Skeletal muscle satellite cell (primary cell): ENCODE data around the gene TUG1.
A peak's percentile ranks its signal among the peaks of the same experiment; 100 is the strongest.

Source experiments
- H3K27me3 ChIP-seq: 2 replicates; pipeline ENCODE4 v1.7.0; 2013; ENCODE audit warnings: low read length; ENCODE audit not compliant: control insufficient read depth, insufficient read depth
- H3K36me3 ChIP-seq: 2 replicates; pipeline ENCODE4 v1.7.0; 2013; ENCODE audit warnings: mild to moderate bottlenecking, control low read depth, low read length; ENCODE audit not compliant: insufficient read depth
- H3K4me1 ChIP-seq: 2 replicates; pipeline ENCODE4 v1.7.0; 2013; ENCODE audit warnings: low read length; ENCODE audit not compliant: control insufficient read depth, insufficient read depth
- H3K4me2 ChIP-seq: 2 replicates; pipeline ENCODE4 v1.7.0; 2013; ENCODE audit warnings: mild to moderate bottlenecking, low read length
- H3K4me3 ChIP-seq: 2 replicates; pipeline ENCODE4 v1.7.0; 2013; ENCODE audit warnings: low read length
- H3K9ac ChIP-seq: 2 replicates; pipeline ENCODE4 v1.7.0; 2013; ENCODE audit warnings: mild to moderate bottlenecking, low read depth, low read length, moderate library complexity
- H3K9me3 ChIP-seq: replicated peaks from 2 replicates; pipeline ENCODE4 v1.7.0; 2013; ENCODE audit warnings: mild to moderate bottlenecking, control low read depth, low read length

Gene TUG1

DNA sequence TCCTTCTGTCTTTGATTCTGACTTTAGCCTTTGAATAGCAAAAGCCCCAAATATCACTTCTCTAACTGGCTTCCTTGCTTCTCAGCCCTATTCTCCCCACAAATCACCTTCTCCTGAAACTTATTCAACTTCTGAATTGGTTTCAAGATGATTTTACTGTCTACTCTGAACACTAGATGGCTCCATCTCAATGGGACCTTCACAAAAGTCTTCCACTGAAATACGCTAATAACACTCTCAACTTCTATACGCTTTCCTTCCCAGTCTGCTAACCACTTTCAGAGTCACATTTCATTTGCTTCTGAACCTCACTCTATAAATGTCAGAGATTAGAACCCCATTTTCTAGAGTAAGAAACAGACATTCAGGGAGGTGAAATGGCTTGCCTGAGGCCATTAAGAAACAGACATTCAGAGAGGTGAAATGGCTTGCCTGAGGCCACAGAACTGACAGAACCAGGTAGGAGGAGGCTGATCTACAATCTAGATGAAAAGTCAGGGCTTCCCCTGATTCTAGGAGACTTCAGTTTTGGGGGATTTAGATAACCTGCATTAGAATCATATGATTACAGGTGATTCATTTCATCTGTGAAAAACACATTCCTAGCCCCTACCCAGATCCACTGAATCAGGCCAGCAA, 21.1 kb upstream of the TUG1 start:
- H3K4me1 ChIP-seq: no peaks in the 10 kb centered on the region
- H3K36me3 ChIP-seq: peaks cover 76% of the 10 kb centered on the region
- no peaks in the 10 kb centered on the region for H3K27me3 ChIP-seq
- H3K9me3 ChIP-seq: no peaks in the 10 kb centered on the region
- no peak overlapping the region for H3K4me3 ChIP-seq
- no peak overlapping the region for H3K9ac ChIP-seq
- H3K4me2 ChIP-seq: no peak overlapping the region

- H3K27me3 ChIP-seq: no peaks in the 10 kb centered on the region
- H3K4me3 ChIP-seq: no peak overlapping the region
- H3K9me3 ChIP-seq: no peaks in the 10 kb centered on the region
- H3K4me2 ChIP-seq: no peak overlapping the region
- H3K4me1 ChIP-seq: no peaks in the 10 kb centered on the region
- H3K9ac ChIP-seq: no peak overlapping the region
- H3K36me3 ChIP-seq: peaks cover 70% of the 10 kb centered on the region
Measured at GRCh38 chr22:30948930-30949342, 20.1 kb upstream of the TUG1 start.

- Histone ChIP-seq H3K36me3 (peaks cover 62% of the 10 kb centered on the region), H3K9ac (no peak overlapping the region), H3K9me3 (no peaks in the 10 kb centered on the region), H3K4me1 (no peaks in the 10 kb centered on the region), H3K27me3 (no peaks in the 10 kb centered on the region), H3K4me3 (no peak overlapping the region), H3K4me2 (no peak overlapping the region)
Measured at GRCh38 chr22:30949934-30950660, 19.0 kb upstream of the TUG1 start.

DNA sequence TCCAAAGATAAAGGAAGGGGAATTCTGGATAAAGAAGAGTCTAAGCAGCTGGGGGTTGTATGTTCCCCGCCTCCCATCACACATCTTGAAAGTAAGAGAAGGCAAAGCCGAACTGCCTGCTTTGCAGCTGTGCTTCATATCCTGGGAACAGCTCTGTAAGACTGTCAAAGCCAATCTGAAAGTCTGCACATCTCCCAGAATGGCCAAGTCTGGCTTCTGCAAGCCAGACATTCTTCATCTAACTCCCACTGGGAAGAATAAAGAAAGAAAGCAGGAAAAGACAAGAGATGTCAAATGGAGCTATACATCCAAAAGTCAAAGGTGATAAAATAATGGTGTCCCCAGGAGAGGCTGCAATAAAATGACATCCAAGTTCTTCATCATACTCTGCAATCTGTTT, 15.9 kb upstream of the TUG1 start:
- Histone ChIP-seq H3K4me3 (no peak overlapping the region), H3K9me3 (no peaks in the 10 kb centered on the region), H3K9ac (no peak overlapping the region), H3K4me1 (no peaks in the 10 kb centered on the region), H3K36me3 (peaks cover 42% of the 10 kb centered on the region), H3K4me2 (no peak overlapping the region), H3K27me3 (no peaks in the 10 kb centered on the region)

GRCh38 chr22:30955153-30955552, 13.9 kb upstream of the TUG1 start:
- H3K27me3 ChIP-seq: no peaks in the 10 kb centered on the region
- H3K9me3 ChIP-seq: no peaks in the 10 kb centered on the region
- no peak overlapping the region for H3K9ac ChIP-seq
- no peak overlapping the region for H3K4me2 ChIP-seq
- no peaks in the 10 kb centered on the region for H3K4me1 ChIP-seq
- peaks cover 27% of the 10 kb centered on the region for H3K36me3 ChIP-seq
- no peak overlapping the region for H3K4me3 ChIP-seq

DNA sequence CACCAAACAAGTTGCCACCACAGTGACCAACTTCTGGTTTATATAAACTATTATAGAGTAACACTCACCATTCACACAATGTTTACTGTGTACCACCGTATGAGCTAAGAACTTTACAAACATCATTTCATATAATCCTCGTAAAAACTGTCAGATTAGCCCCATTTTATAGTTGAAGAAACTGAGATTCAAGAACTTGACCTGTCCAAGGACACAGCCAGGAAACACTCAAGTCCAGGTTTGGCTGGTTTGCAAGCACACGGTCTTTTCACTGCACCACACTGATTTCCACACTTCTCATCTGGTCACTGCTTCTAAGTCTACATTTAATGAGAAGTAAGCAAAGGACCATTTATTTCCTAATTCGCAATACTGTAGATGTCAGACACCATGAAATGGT, 4.2 kb upstream of the TUG1 start:
- Histone ChIP-seq H3K9me3 (no peaks in the 10 kb centered on the region), H3K9ac (no peak overlapping the region), H3K4me2 (no peak overlapping the region), H3K4me1 (peaks cover 6% of the 10 kb centered on the region), H3K4me3 (no peak overlapping the region), H3K36me3 (peaks cover 4% of the 10 kb centered on the region), H3K27me3 (no peaks in the 10 kb centered on the region)

- Histone ChIP-seq H3K36me3 (peaks cover 28% of the 10 kb centered on the region), H3K4me3 (peak within 1 kb of the TSS; percentile 86), H3K27me3 (no peaks in the 10 kb centered on the region), H3K4me1 (peaks cover 23% of the 10 kb centered on the region), H3K4me2 (peak within 1 kb of the TSS; percentile 89), H3K9me3 (no peaks in the 10 kb centered on the region), H3K9ac (peak within 1 kb of the TSS; percentile 95)
Measured at GRCh38 chr22:30968015-30968923, 796 bp upstream of the TUG1 start, which contains the start of gene MORC2. MORC2 (minus strand) TSS chr22:30968774; CDS start chr22:30967889, 885 bp downstream.

GRCh38 chr22:30969532-30970355, 679 bp downstream of the TUG1 start:
- H3K36me3 ChIP-seq: peaks cover 43% of the 10 kb centered on the region
- peak overlapping the region; percentile 86 for H3K4me3 ChIP-seq
- H3K9me3 ChIP-seq: no peaks in the 10 kb centered on the region

DNA sequence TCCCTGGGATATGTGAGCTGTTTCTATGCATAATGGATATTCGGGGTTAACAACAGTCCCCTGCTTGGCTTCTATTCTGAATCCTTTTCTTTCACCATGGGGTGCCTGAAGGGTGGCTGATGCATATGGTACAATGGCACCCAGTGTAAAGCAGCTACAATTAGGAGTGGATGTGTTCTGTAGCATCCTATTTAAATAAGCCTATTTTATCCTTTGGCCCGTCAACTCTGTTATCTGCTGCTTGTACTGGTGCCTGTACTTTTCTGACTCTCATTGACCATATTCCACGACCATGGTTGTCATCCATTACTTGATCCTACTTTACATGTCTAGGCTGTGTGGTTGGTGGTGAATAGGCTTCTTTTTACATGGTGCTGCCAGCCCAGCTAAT, 1.3 kb downstream of the TUG1 start:
- Histone ChIP-seq H3K4me2 (peak overlapping the region; percentile 88), H3K4me3 (peak overlapping the region; percentile 86), H3K9ac (peak overlapping the region; percentile 95), H3K9me3 (peaks cover 3% of the 10 kb centered on the region), H3K27me3 (no peaks in the 10 kb centered on the region), H3K36me3 (peaks cover 49% of the 10 kb centered on the region), H3K4me1 (peaks cover 23% of the 10 kb centered on the region)

More at GRCh38 chr22:30969532-30970355, 679 bp downstream of the TUG1 start:
- Histone ChIP-seq H3K4me1 (peaks cover 23% of the 10 kb centered on the region), H3K9ac (peak overlapping the region; percentile 95), H3K4me2 (peak overlapping the region; percentile 88), H3K27me3 (no peaks in the 10 kb centered on the region)

- H3K4me3 ChIP-seq: no peak overlapping the region
- no peaks in the 10 kb centered on the region for H3K27me3 ChIP-seq
- peaks cover 9% of the 10 kb centered on the region for H3K9me3 ChIP-seq
- no peaks in the 10 kb centered on the region for H3K4me1 ChIP-seq
- H3K36me3 ChIP-seq: peaks cover 45% of the 10 kb centered on the region
- H3K9ac ChIP-seq: no peak overlapping the region
- H3K4me2 ChIP-seq: no peak overlapping the region
Measured at GRCh38 chr22:30978304-30978962, 9.4 kb downstream of the TUG1 start.
